GM19025 (cell line): ENCODE measurements around the gene ZNF768.
"Not testable (repeated sequence)": the region's sequence is repeated elsewhere in the genome, so short reads cannot be mapped to it uniquely, and the experiment has no call there.

Experiments used
- ATAC-seq: cut with Tn5 transposase; IDR thresholded peaks from one replicate; pipeline ENCODE4 v1.9.1; 2021; ENCODE audit warnings: mild to moderate bottlenecking, low read depth, moderate library complexity; ENCODE audit not compliant: unreplicated experiment

ZNF768 gene

DNA sequence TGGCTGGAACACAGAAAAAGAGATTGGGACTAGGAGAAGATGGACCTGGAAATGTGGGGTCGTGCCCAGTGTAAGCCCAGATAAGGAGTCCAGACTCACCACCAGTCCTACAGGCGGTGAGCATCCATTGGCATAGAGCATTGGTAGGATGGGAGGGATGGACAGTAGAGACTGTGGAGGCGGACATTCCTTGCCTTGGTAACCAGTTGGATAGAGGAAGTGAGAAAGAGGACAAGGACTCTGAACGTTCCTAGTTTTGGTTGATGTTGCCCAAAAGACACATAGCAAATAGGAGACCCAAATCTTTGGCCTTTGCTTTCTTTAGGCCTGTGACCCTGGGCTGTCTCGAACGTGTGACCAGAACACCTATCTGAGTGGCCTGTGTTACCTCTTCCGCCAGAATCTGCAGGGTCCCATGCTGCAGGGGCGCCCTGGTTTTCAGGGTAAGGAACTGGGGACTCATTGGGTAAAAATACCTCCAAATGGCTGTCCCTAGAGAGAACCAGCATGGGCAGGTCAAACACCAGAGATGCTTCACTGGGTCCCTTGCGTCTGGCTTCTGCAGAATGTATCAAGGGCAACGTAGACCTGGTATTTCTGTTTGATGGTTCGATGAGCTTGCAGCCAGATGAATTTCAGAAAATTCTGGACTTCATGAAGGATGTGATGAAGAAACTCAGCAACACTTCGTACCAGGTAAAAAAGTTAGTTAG lies 47.4 kb downstream of the ZNF768 start:
- ATAC-seq, result no peak

DNA sequence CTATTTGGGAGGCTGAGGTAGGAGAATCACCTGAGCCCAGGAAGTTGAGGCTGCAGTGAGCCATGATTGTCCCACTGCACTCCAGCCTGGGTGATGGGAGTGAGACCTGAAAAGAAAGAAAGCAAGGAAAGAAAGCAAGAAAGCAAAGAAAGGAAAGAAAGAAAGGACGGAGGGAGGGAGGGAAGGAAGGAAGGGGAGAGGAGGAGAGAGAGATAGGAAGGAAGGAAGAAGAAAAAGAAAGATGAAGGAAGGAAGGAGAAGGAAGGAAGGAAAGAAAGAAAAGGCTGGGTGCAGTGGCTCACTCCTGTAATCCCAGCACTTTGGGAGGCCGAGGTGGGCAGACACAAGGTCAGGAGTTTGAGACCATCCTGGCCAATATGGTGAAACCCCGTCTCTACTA lies 48.6 kb downstream of the ZNF768 start:
- not testable (repeated sequence) for ATAC-seq

DNA sequence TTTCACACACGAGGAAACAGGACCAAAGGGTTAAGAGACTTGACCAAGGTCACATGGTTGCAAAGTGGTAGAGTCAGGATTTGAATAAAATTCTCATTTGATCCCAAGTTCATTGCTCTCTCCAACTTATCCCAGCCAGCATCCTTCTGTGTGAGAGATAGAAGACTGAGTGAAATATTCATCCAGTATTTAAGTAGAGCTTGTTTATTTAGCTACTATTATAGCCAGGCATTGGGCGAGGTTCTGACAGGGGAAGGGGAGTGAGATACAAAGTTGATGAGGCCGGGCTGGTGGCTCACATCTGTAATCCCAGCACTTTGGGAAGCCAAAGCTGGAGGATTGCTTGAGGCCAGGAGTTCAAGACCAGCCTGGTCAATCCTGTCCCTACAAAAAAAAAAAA lies 49.4 kb downstream of the ZNF768 start:
- ATAC-seq, result no peak

DNA sequence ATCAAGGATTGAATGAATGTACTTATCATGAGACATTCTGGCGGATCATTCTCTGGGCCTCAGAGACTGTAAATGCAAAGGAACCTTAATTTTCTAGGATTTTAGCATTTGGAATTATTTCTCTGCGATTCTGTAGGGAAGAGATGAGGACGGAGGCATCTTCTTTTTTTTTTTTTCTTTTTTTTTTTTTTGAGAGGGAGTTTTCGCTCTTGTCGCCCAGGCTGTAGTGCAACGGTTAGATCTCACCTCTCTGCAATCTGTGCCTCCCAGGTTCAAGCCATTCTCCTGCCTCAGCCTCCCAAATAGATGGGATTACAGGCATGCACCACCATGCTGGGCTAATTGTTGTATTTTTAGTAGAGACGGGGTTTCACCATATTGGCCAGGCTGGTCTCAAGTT lies 51.7 kb downstream of the ZNF768 start:
- no peak for ATAC-seq

DNA sequence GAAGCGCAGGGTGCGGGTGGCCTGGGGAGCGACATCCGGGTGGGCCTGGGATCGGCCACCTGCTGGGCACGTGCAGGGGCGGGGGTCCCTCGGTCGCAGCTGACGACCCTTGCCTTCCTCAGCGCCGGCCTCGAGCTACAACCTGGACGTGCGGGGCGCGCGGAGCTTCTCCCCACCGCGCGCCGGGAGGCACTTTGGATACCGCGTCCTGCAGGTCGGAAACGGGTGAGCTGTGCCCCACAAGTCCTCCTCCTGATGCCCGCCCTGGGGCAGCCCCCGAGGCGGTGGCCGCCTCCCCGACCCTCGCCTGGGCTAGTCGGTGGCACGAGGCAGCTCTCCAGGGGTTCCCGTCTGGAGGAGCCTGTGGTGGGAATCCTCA lies 52.3 kb downstream of the ZNF768 start:
- ATAC-seq, result no peak
